Astrocyte (in vitro differentiated cells and primary cell): ENCODE data around the gene ICA1.

Source experiments
- CTCF ChIP-seq: IDR thresholded peaks from 2 replicates; pipeline ENCODE4 v1.5.1; 2011; ENCODE audit warnings: low read depth, mild to moderate bottlenecking, inconsistent platforms, low read length, moderate library complexity; ENCODE audit not compliant: insufficient read depth
- EZH2 ChIP-seq: IDR thresholded peaks from 2 replicates; pipeline ENCODE4 v1.6.1; 2012; ENCODE audit warnings: mild to moderate bottlenecking, low read length, inconsistent platforms; ENCODE audit not compliant: insufficient read depth

- TF ChIP-seq CTCF (no peak), EZH2 (no peak)
Measured at GRCh38 chr7:8120390-8121058, 141.4 kb downstream of the ICA1 start.
